ENCODE data around the gene GAS2L2.

- TF ChIP-seq POLR2AphosphoS5 (IDR thresholded peaks at IDR 0.05; ENCODE audit: borderline replicate concordance, low read depth, low read length), result no peak
- no peak for TF ChIP-seq EZH2 (IDR thresholded peaks at IDR 0.05)
Measured at GRCh38 chr17:35752945-35753764, at the start of gene GAS2L2.

All from SK-N-MC (cell line).